ENCODE results near the gene LCA5L.
"Not testable (repeated sequence)": the region's sequence is repeated elsewhere in the genome, so short reads cannot be mapped to it uniquely, and the experiment has no call there.

Gene LCA5L

GRCh38 chr21:39381009-39381408 lies 64.6 kb downstream of the LCA5L start:
- no peak for TF ChIP-seq CTCF (IDR thresholded peaks at IDR 0.05)
- H3K4me3 ChIP-seq: peak overlapping the region; percentile 80
- DNase-seq (ENCODE audit: low spot score): no peak
- peak overlapping the region; percentile 89 to 94 for H3K27ac ChIP-seq

GRCh38 chr21:39379986-39380891 lies 65.3 kb downstream of the LCA5L start:
- DNase-seq (ENCODE audit: low spot score): peak; percentile 97
- TF ChIP-seq CTCF (IDR thresholded peaks at IDR 0.05): no peak
- peak overlapping the region; percentile 89 to 94 for H3K27ac ChIP-seq
- H3K4me3 ChIP-seq: peak overlapping the region; percentile 80

DNA sequence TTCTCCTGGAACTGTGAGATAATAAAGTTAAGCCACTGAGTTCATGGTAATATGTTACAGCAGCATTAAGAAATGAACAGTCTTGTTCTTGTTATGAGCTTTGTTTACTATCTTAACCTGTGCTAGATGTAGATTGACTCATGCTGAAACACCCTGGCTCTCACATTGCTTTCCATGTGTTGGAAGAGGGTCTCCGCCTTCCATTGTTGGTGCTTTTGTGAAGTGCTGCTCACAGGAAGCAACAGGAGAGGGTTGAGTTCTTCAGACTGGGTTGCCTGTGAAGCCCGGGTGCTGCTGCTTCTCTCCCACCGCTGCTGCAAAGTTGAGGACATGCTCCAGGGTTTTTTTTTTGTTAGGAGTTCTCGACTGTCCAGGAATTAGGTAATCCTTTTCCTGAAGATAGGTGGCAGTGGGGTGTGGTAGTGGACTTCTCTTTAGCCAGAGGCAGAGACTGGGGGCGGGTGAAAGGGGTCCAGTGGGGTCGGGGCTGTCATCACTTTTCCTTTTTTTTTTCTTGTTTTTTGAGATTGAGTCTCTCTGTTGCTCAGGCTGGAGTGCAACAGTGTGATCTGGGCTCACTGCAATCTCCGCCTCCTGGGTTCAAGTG lies 68.0 kb downstream of the LCA5L start:
- H3K4me3 ChIP-seq: no peak overlapping the region
- TF ChIP-seq CTCF (IDR thresholded peaks at IDR 0.05): no peak
- DNase-seq (ENCODE audit: low spot score): no peak
- H3K27ac ChIP-seq: no peak overlapping the region

DNA sequence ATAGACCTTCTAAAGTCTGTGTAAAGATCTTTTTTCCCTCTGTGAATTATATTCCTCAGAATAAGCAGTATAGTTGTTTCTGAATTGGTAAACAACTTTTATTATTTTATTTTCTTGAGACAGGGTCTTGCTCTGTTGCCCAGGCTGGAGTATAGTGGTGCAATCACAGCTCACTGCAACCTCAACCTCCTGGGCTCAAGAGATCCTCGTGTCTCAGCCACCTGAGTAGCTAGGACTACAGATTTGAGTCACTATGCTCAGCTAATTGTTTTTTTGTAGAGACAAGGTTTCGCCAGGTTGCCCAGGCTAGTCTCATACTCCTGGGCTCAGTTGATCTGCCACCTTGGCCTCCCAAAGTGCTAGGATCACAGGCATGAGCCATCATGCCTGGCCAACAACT lies 70.1 kb downstream of the LCA5L start:
- Histone ChIP-seq H3K27ac (no peak overlapping the region), H3K4me3 (no peak overlapping the region)
- no peak for DNase-seq (ENCODE audit: low spot score)
- TF ChIP-seq CTCF (IDR thresholded peaks at IDR 0.05): no peak

DNA sequence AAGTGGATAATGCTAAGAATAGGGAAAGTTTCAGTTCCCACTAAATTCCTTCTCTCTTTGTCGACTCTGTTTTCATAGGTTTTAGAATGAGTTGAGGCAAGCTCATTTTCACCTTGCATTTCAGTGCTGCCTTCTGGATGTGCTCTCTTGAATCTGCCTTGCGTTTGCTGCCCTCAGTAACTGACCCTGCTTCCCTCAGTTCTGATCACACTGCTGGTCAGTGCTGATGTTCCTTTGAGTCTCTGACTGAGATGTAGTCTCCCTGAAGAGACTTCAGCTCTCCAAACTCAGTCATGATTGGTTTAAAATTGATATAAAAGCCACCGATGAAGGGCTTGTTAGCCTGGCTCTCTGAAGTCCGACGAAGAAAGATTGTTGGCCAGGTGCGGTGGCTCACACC lies 71.5 kb downstream of the LCA5L start:
- DNase-seq (ENCODE audit: low spot score): no peak
- no peak overlapping the region for H3K27ac ChIP-seq
- no peak for TF ChIP-seq CTCF (IDR thresholded peaks at IDR 0.05)
- H3K4me3 ChIP-seq: no peak overlapping the region

DNA sequence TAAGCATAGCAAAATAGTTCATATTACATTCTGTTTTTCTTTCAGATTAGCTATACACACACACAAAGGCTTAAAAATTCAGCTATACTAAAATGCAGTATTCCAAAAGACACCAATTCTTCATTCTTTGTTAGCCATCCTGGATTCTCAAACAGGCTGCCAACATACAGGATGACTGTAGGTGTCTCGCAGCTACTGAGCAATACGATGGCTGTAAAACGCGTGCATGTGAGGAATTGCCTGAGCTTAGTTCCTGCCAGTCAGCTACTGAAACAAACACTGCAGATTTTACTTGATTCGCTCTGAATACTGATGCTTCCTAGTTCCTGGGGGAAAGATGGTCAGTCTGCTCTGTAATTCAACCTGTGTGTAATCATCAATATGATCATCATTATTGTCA lies 71.9 kb downstream of the LCA5L start:
- H3K27ac ChIP-seq: no peak overlapping the region
- H3K4me3 ChIP-seq: no peak overlapping the region
- no peak for TF ChIP-seq CTCF (IDR thresholded peaks at IDR 0.05)
- DNase-seq (ENCODE audit: low spot score): no peak

GRCh38 chr21:39369896-39370288 lies 75.7 kb downstream of the LCA5L start:
- not testable (repeated sequence) for H3K27ac ChIP-seq; H3K4me3 ChIP-seq; DNase-seq (ENCODE audit: low spot score)
